GM11168 (cell line): ENCODE data around the gene CCDC92.
"Not testable (repeated sequence)": the region's sequence is repeated elsewhere in the genome, so short reads cannot be mapped to it uniquely, and the experiment has no call there.

Experiments used
- in situ Hi-C: fragments of 300-500 bp; cut with MboI; formaldehyde crosslinking; loops from one replicate; pipeline ENCODE4 v1.12.0; 2022; ENCODE audit warnings: low sequenced_read_pairs; ENCODE audit not compliant: unreplicated experiment

Gene CCDC92

DNA sequence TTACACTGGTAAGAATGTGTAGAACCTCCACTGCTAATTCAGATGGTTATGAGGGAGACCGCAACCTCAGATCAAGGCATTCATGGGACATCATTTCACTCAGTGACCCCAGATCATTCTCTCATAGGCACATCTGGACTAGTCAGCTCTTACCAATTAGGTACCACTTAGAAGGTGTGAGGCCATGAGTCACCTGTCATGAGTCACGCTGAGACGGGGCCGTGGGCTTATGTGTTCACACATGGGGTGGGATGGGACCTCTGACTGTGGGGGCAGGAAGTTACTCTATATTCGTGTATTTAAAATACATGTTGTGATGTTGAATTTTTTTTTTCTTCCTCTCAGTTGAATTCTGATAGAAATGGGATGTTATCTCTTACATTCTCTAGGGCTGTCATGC is 55.9 kb downstream of the CCDC92 start:
- in situ Hi-C loops, result no loop called here

DNA sequence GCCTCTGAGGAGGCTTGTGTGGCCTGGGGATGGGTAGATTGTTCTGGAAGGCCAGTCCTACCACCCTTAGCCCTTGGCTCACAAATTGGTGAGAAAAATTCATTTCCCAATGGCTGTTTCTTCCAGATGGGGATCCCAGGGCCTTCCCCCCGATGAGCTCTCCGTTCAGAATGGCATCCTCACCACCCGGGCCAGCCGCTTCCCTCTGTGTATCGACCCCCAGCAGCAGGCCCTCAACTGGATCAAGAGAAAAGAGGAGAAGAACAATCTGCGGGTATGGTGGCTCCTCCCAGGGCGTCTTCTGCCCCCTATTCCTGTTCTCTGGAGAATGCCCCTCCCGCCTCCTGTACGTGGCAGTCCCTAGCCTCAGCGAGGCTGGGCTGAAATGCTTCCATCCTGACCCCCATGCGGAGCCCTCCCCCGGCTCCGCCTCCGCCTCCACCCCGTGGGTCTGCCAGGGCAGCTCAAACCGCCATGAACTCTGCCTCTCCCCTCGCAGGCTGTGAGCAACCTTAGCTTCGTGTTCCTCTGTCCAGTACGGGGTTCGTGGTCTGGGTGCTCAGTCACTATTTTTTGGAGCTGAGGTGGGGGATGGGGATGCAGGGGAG is 57.8 kb downstream of the CCDC92 start:
- in situ Hi-C loops, result no loop called here

DNA sequence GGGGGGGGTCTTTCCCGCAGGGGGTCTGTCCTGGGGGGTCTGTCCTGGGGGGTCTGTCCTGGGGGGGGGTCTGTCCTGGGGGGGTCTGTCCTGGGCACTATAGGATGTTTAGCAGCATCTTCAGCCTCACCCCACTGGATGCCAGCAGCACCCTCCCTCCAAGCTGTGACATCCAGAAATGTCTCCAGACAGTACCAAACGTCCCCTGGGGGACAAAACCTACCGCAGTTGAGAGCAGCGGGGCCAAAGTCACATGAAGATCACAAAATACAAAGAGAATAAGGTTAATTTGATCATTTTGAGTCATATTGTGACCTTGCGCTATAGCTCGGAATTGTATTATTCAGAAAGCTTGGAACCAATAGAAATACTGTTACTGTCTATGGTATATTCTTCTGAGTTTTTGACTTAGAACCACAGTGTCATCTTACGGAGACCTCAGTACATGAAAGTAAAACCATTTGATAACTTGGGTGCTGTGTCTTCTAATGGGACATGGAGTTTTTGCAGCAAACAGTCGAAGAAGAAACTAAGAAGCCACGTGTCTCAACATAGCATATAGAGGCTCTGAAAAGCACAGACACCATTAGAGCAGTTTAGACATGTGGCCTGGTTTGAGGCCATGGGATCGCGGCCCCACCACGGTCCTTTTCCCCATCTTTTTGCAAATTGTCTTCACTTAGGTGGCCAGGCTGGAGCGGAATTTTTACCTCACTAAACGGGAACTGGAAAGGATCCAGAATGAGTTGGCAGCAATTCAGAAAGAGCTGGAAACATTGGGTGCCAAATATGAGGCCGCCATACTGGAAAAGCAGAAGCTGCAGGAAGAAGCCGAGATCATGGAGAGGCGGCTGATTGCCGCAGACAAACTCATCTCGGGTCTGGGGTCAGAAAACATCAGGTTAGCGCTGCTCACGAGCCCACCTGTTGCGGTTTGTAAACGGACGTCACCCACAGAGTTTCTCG is 59.9 kb downstream of the CCDC92 start:
- in situ Hi-C loops, result no loop called here

DNA sequence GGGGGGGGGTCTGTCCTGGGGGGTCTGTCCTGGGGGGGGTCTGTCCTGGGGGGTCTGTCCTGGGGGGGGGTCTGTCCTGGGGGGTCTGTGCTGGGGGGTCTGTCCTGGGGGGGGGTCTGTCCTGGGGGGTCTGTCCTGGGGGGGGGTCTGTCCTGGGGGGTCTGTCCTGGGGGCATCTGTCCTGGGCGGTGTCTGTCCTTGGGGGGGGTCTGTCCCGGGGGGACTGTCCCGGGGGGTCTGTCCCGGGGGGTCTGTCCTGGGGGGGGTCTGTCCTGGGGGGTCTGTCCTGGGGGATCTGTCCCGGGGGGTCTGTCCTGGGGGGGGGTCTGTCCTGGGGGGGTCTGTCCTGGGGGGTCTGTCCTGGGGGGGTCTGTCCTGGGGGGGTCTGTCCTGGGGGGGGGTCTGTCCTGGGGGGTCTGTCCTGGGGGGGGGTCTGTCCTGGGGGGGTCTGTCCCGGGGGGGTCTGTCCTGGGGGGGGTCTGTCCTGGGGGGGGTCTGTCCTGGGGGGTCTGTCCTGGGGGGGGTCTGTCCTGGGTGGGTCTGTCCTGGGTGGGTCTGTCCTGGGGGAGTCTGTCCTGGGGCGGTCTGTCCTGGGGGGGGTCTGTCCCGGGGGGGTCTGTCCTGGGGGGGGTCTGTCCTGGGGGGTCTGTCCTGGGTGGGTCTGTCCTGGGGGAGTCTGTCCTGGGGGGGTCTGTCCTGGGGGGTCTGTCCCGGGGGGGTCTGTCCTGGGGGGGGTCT is 60.8 kb downstream of the CCDC92 start:
- in situ Hi-C loops, result not testable (repeated sequence)

DNA sequence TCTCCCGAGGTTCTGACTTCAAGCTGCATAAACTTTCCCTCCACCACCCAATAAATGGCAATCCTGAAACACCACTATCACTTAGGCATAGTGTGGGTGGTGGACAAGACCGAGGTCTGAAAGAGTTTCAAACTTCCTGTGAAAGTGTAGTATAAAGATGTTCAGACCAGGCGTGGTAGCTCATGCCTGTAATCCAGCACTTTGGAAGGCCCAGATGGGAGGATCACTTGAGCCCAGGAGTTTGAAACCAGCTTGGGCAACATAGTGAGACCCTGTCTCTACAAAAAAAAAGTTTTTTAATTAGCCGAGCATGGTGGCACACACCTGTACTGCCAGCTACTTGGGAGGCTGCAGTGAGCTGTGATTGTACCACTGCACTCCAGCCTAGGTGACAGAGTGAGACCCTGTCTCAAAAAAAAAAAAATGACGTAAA is 61.9 kb downstream of the CCDC92 start:
- in situ Hi-C loops, result no loop called here

DNA sequence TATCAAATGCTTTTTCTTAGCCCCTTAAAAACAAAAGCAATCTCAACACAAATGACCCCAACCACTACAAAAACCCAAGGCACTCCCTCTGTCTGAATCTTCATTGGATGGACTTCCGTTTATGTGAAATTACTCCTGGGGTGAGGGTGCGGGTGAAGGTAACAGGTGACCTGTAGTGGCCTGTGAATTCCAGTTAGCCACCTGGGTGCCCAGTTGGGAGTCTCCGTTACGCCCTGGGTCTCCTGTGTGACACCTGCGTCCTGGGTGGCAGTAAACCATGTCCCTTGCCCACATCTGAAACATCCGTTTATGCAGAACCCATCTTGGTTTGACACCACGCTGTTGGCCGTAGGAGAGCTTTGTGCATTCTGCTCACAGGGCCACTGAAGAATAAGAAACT is 62.6 kb downstream of the CCDC92 start:
- in situ Hi-C loops, result no loop called here

DNA sequence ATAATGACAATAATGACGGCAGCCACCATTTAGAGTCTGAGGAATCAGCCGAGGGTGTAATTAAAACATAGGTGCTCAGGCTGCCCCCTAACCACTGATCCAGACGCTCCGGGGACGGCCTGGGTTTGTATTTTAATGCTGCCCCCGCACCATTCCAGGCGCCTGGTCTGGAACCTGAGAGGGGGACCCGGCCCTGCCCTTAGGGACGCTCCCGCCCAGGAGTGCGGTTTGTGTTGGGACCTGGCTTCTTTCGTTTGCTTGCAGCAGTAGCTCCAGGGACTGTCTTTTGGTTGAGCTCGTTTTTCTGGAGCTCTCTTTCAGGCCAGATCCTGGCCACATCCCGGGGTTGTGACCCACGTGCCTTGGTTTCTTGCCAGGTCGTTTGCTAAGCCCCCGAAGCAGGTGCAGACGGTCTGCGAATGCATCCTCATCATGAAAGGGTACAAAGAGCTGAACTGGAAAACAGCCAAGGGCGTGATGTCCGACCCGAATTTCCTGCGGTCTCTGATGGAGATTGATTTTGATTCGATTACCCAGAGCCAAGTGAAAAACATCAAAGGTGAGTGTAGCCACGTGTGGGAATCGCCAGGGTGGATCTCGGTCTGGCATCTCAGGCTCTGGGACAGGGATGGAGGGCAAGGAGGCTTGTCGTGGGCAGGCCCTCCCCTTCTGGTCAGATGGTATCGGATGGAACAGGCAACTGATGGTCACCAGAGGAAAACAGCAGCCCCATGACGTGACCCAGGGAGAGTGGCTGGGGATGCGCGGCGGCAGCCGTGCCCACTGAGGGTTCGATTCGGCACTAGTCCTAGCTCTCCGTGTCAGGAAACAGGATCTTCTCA is 63.5 kb downstream of the CCDC92 start:
- in situ Hi-C loops, result no loop called here

DNA sequence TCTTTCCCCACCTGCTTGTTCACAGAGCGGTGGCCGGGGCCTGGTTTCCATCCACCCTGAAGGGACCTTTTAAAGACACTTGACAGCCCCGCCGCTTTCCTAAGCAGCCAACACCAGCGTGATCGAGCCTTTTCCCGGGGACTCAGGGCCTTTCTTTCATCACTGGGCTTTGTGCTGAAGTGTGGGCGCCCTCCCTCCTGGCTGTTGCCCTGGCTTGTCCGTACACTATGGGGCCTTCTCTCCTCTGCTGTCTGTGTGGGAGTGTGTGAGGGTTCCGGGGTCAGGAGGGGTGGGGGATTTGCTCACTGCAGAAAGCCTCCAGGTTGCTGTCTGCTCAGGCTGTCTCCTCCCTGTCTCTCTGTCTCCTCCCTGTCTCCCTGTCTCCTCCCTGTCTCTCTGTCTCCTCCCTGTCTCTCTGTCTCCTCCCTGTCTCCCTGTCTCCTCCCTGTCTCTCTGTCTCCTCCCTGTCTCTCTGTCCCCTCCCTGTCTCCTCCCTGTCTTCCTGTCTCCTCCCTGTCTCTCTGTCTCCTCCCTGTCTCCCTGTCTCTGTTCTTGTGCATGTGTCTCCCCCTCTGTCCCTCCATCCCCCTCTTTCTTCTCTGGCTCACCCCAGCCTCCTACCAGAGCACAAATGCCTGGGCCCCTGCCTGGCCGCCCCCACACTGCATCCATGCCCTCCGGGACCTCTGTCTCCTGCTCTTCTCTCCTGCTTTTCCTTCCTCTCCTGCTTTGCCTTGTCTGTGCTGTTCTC is 64.7 kb downstream of the CCDC92 start:
- in situ Hi-C loops, result no loop called here

DNA sequence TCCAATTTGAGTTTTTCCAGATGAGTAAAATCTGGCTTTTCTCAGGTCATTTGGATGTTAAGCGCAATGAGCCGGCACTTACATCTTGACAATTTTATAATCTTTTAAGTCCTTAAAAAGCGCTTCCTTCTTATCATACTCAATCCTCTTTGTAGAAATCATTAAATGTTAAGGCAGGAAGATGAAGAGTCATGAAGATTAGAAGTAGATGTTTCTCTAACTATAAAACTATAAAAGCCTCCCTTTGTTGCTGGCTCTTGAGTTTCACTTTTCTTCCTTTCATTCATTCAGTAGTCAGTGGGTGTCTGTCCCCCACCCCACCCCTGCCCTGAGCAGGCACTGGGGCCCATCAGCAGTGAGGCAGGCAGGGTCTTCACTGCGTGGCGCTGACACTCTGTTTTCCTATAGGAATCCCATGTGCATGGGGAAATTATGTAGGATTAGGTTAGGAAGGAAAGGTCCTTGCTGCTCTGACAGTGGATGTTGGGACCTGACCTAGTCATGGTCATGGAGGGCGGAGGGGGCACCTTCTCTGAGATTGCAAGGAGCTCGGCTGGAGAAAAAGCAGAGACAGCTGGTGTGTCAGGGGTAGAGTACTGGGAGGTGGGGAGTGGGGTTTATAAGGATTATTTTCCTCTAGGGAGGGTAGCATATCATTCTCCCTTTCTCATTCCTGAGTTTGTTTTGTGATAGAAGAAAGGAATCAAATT is 65.8 kb downstream of the CCDC92 start:
- in situ Hi-C loops, result no loop called here

DNA sequence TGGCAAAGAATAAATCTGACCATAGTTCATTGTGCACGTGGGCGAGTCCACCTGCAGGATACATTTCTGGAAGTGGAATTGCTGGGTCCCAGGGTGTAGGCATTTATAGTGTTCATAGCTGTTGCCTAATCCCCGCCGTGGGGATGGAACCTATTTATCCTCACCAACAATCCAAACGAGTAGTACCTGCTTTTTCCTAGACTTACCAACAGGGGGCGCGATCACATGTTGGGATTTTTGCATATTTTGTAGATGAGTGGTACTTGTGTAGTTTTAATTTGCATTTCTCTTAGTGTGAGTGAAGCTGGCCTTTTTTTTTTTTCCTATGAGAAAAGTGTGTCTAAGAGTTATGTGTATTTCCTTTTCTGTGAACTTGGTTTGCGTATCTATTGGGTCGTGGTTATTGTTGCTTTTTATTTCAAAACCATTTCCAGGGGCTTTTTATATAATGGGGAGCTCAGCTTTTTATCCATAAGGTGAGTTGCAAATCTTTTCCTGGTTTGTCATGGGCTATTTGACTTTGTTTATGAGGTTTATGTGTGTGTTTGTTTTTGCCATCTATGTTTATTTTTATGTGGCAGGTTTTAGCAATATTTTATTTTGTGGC is 67.2 kb downstream of the CCDC92 start:
- in situ Hi-C loops, result no loop called here

DNA sequence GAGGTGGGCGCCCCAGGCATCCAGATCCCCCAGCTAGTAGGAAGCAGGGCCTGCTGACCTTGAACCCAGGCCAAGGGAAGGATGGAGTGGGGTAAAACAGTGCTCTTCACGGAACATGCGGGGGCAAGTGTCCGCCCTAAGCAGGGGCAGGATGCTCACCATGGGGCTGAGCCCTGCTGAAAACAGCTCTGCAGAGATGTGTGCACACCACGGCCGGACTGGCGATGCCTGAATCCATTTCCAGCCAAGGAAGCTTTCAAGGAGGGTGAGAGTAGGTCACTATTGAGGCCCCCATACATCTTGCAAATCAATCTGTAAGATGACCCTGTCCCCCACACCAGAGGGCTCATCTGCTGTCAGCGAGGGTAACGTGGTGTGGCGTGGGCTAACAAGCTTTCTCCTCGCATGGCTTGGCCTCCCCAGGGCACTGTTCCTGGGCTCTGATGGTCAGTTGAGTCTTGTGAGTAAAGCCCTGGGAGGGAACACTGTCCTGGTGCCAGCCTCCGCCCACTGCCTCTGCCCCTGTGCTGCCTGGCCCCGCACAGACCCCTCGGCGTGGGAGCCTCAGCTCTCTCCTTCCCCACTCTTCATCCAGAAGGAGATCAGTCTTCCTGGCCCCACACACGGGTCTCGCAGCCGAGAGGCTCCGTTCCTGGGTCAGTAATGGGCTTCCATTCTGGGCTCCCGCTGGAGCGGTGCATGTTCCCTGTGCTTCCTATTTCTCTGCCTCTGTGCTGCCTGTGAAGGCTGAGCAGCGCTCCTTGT is 69.1 kb downstream of the CCDC92 start:
- in situ Hi-C loops, result no loop called here

DNA sequence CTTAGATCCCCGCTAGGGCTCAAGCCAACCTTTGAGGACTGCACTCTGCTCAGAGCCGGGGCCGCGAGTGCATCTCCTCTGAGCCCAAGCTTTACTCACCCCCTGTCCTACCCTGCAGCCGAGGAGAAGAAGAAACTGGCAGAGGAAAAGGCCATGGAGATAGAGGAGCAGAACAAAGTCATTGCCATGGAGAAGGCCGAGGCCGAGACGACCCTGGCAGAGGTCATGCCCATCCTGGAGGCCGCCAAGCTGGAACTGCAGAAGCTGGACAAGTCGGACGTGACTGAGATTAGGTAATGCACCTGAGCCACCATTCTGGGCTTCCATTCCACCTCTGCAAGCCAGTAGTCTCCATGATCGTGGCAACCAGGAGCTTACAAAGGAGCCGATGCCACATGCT is 69.8 kb downstream of the CCDC92 start:
- in situ Hi-C loops, result no loop called here

DNA sequence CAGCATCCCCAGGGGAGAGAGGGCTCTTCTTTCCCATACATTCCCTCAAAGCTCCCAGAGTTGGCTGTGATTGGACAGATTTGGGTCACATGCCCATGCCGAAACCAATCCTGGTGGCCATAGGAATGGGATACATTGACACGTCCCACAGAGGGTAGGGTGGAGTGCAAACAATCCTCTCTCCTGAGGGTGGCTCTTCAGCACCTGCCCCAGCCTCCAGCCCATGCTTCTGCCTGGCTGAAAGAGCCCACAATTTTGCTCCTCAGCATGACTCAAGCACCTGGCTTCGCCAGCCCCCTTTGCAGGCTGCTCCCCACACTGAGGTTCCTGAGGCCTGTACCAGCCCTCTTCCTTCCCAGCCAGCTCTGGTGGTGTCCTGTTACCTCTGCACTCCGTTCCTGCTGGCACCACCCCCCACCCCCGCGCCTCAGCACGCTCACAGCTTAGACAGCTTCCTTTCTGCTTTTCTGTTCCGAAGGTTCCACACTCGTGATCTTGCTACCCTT is 71.7 kb downstream of the CCDC92 start:
- in situ Hi-C loops, result no loop called here

DNA sequence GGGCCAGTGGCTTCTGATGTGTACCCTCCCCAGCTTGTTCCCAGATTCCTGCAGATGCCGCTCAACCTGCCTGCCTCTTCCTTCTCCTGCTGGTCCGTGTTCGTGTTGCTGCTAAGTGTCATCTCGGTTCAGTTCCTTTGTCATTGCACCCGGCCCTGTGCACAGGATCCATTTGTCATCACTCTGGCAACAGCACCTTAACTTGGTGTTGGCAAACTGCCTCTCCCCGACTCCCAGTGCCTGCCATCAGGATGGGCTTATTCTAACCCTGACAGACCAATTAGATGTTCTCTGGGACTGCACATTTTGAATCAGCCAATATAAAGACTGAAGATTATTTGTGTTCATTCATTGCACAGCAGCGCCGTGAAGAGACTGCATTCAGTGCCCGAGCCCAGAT is 73.3 kb downstream of the CCDC92 start:
- in situ Hi-C loops, result no loop called here

DNA sequence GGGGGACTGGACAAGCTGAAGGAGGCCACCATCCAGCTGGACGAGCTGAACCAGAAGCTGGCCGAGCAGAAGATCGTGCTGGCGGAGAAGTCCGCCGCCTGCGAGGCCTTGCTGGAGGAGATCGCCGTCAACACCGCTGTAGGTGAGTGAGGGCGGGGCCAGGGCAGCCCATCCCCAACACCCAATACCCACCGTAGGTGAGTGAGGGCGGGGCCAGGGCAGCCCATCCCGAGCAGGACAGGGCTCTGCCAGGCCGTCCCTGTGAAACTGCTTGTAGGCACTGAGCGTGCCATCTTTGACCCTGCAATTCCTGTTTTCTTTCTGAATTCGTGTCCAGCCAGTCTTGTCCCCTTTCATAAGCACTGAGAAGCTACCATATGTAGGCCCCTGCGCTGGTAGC is 74.0 kb downstream of the CCDC92 start:
- in situ Hi-C loops, result no loop called here

DNA sequence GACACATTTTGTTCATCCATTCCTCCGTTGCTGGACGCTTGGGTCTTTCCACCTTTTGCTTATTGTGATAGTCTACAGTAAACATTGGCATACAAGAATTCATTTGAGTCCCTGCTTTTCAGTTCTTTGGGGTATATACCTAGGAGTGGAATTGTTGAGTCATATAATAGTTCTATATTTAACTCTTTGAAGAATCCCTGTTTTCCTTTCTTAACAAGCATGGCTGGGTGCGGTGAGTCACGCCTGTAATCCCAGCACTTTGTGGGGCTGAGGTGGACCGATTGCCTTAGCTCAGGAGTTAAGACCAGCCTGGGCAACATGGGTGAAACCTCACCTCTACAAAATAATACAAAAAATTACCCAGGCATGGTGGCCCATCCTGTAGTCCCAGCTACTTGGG is 75.4 kb downstream of the CCDC92 start:
- in situ Hi-C loops, result no loop called here

DNA sequence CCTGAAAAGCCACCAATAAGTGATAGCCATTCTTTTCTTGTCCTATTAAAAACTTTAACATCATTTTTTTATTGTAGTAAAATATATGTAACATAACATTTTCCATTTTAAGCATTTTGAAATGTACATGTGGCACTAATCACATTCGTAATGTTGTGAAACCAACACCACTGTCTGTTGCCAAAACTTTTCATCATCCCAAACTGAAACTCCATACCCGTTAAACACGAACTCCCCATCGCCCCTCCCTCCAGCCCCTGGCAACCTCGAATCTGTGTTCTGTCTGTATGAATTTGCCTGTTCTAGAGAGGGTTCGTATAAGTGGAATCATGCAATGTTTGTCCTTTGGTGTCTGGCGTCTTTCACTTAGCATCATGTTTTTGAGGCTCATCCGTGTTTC is 75.9 kb downstream of the CCDC92 start:
- in situ Hi-C loops, result no loop called here

DNA sequence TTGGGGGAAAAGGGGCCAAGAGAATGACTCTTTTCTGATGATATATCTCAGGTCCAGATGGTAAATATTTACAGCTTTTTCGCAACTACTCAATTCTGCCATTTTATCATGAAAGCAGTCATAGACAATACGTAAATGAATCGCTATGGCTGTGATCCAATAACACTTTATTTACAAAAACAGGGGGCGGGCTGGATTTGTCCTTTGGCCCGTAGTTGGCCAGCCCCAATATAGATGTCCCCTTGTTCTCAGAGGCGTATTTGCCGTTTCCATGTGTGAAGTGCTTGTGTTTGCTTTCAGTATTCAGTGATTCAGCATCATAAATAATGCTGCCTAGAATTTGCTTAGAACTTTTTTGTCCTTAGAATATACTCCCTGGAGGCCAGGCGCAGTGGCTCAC is 77.2 kb downstream of the CCDC92 start:
- in situ Hi-C loops, result no loop called here
